SK-N-SH treated with all-trans-retinoic acid at 6 μM for 48 hours (cell line): ENCODE data around the gene TICAM1.

Experiments
- ARNTL ChIP-seq: fragments of 450-650 bp; formaldehyde crosslinking; IDR thresholded peaks from 2 replicates; pipeline ENCODE4 v1.5.0; 2020; ENCODE audit warnings: low read depth, mild to moderate bottlenecking, moderate library complexity, borderline replicate concordance
- ESRRG ChIP-seq: fragments of 250-450 bp; sonication (Bioruptor Pico); IDR thresholded peaks from 2 replicates; pipeline ENCODE4 v1.6.1; 2021; ENCODE audit warnings: mild to moderate bottlenecking
- GLIS3 ChIP-seq: fragments of 250-450 bp; sonication (Bioruptor Pico); IDR thresholded peaks from 2 replicates; pipeline ENCODE4 v1.5.0; 2020; ENCODE audit warnings: mild to moderate bottlenecking, moderate library complexity
- PPARA ChIP-seq: fragments of 250-450 bp; sonication (Bioruptor Pico); IDR thresholded peaks from 2 replicates; pipeline ENCODE4 v1.5.0; 2020; ENCODE audit warnings: mild to moderate bottlenecking, borderline replicate concordance
- RARB ChIP-seq: fragments of 250-450 bp; sonication (Bioruptor Pico); IDR thresholded peaks from 2 replicates; pipeline ENCODE4 v1.8.0; 2021; ENCODE audit warnings: mild to moderate bottlenecking, moderate library complexity
- SNAI2 ChIP-seq: fragments of 250-450 bp; sonication (Bioruptor Pico); IDR thresholded peaks from 2 replicates; pipeline ENCODE4 v1.5.0; 2020; ENCODE audit warnings: mild to moderate bottlenecking, moderate library complexity
- ZC3H10 ChIP-seq: fragments of 250-450 bp; sonication (Bioruptor Pico); IDR thresholded peaks from 2 replicates; pipeline ENCODE4 v1.5.1; 2021; ENCODE audit warnings: mild to moderate bottlenecking, moderate library complexity
- ZFP30 ChIP-seq: fragments of 450-650 bp; formaldehyde crosslinking; IDR thresholded peaks from 2 replicates; pipeline ENCODE4 v1.5.0; 2022; ENCODE audit warnings: mild to moderate bottlenecking, moderate library complexity
- ZNF565 ChIP-seq: fragments of 450-650 bp; formaldehyde crosslinking; conservative IDR thresholded peaks from 2 replicates; pipeline ENCODE4 v1.5.0; 2020; ENCODE audit warnings: low read depth, mild to moderate bottlenecking, moderate library complexity
- TF ChIP-seq, protein P1 (sequence below): fragments of 250-450 bp; sonication (Bioruptor Pico); IDR thresholded peaks from 2 replicates; pipeline ENCODE4 v1.8.0; 2020; ENCODE audit warnings: mild to moderate bottlenecking, moderate library complexity, borderline replicate concordance
- TF ChIP-seq, protein P2 (sequence below): fragments of 250-450 bp; sonication (Bioruptor Pico); IDR thresholded peaks from 2 replicates; pipeline ENCODE4 v1.5.1; 2020; ENCODE audit warnings: low read depth, mild to moderate bottlenecking, moderate library complexity

DNA sequence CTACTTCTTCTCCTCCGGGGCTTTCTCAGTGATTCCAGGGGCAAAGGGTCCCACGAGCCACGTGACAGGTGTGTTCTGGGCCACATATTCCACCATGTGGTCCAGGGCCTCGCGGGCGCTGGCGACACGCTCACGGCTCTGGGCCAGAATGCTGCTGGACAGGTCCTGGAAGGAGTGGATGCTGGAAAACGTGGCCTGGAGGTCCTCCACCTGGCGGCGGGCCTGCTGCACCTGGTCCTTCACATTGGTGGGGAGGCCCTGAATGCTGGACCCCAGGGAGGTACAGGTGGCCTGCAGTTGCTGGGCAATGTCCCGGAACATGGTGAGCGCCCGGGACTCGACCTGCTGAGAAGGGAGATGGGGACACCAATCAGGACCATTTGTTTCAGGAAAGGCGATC is 7.7 kb upstream of the TICAM1 start:
- TF ChIP-seq ESRRG (no peak), GLIS3 (CRISPR knock-in tag) (no peak), ARNTL (CRISPR knock-in tag) (no peak), RARB (CRISPR knock-in tag) (no peak), SNAI2 (CRISPR knock-in tag) (no peak), ZC3H10 (no peak), ZFP30 (CRISPR knock-in tag) (no peak), ZNF565 (CRISPR knock-in tag) (no peak), PPARA (CRISPR knock-in tag) (no peak)
- TF ChIP-seq, protein P1, sequence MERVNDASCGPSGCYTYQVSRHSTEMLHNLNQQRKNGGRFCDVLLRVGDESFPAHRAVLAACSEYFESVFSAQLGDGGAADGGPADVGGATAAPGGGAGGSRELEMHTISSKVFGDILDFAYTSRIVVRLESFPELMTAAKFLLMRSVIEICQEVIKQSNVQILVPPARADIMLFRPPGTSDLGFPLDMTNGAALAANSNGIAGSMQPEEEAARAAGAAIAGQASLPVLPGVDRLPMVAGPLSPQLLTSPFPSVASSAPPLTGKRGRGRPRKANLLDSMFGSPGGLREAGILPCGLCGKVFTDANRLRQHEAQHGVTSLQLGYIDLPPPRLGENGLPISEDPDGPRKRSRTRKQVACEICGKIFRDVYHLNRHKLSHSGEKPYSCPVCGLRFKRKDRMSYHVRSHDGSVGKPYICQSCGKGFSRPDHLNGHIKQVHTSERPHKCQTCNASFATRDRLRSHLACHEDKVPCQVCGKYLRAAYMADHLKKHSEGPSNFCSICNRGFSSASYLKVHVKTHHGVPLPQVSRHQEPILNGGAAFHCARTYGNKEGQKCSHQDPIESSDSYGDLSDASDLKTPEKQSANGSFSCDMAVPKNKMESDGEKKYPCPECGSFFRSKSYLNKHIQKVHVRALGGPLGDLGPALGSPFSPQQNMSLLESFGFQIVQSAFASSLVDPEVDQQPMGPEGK (CRISPR knock-in tag) = no peak
- TF ChIP-seq, protein P2, sequence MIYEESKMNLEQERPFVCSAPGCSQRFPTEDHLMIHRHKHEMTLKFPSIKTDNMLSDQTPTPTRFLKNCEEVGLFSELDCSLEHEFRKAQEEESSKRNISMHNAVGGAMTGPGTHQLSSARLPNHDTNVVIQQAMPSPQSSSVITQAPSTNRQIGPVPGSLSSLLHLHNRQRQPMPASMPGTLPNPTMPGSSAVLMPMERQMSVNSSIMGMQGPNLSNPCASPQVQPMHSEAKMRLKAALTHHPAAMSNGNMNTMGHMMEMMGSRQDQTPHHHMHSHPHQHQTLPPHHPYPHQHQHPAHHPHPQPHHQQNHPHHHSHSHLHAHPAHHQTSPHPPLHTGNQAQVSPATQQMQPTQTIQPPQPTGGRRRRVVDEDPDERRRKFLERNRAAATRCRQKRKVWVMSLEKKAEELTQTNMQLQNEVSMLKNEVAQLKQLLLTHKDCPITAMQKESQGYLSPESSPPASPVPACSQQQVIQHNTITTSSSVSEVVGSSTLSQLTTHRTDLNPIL (CRISPR knock-in tag) = no peak
